Duodenal mucosa (tissue), 2 donors: ENCODE data around the gene GLP1R.

Experiments
- H3K27ac ChIP-seq: one replicate; pipeline ENCODE4 v1.7.0; 2013; ENCODE audit warnings: low read depth, low read length
- H3K27me3 ChIP-seq, 2 donors: one replicate each; pipeline ENCODE4 v1.7.0; 2013; ENCODE audit warnings: low read length in 2 of 2, control low read depth in 1 of 2; ENCODE audit not compliant: insufficient read depth in 2 of 2, control insufficient read depth in 1 of 2
- H3K36me3 ChIP-seq, 2 donors: one replicate each; pipeline ENCODE4 v1.7.0; 2013; ENCODE audit warnings: low read length in 2 of 2, control low read depth in 1 of 2; ENCODE audit not compliant: insufficient read depth in 2 of 2, control insufficient read depth in 1 of 2
- H3K4me1 ChIP-seq, 2 donors: one replicate each; pipeline ENCODE4 v1.7.0; 2013; ENCODE audit warnings: low read length in 2 of 2, control low read depth in 1 of 2; ENCODE audit not compliant: insufficient read depth in 2 of 2, control insufficient read depth in 1 of 2
- H3K4me3 ChIP-seq, 2 donors: one replicate each; pipeline ENCODE4 v1.7.0; 2013; ENCODE audit warnings: low read length in 2 of 2, low read depth in 1 of 2
- H3K9ac ChIP-seq, 2 donors: one replicate each; pipeline ENCODE4 v1.7.0; 2013; ENCODE audit warnings: low read length in 2 of 2, low read depth in 1 of 2
- H3K9me3 ChIP-seq, 2 donors: one replicate each; pipeline ENCODE4 v1.7.0; 2013; ENCODE audit warnings: low read length in 2 of 2, control low read depth in 1 of 2; ENCODE audit not compliant: control insufficient read depth in 1 of 2

GLP1R gene

GRCh38 chr6:39018103-39018502, 30.5 kb upstream of the GLP1R start:
- H3K27ac ChIP-seq, result no peak overlapping the region
- no peaks in the 10 kb centered on the region for H3K36me3 ChIP-seq
- no peaks in the 10 kb centered on the region for H3K27me3 ChIP-seq
- no peak overlapping the region for H3K4me3 ChIP-seq
- no peak overlapping the region for H3K9ac ChIP-seq
- H3K4me1 ChIP-seq, result no peaks in the 10 kb centered on the region
- H3K9me3 ChIP-seq, result no peaks in the 10 kb centered on the region

- Histone ChIP-seq H3K27me3 (peaks cover 0 to 7% of the 10 kb centered on the region in 2 donors), H3K9ac (no peak overlapping the region), H3K27ac (no peak overlapping the region), H3K4me1 (no peaks in the 10 kb centered on the region), H3K36me3 (no peaks in the 10 kb centered on the region), H3K9me3 (no peaks in the 10 kb centered on the region), H3K4me3 (no peak overlapping the region)
Measured at GRCh38 chr6:39020136-39020535, 28.4 kb upstream of the GLP1R start.

- no peak overlapping the region for H3K27ac ChIP-seq
- H3K4me3 ChIP-seq, result no peak overlapping the region
- H3K27me3 ChIP-seq, result peaks cover 0 to 9% of the 10 kb centered on the region in 2 donors
- no peak overlapping the region for H3K9ac ChIP-seq
- H3K9me3 ChIP-seq, result no peaks in the 10 kb centered on the region
- no peaks in the 10 kb centered on the region for H3K36me3 ChIP-seq
- no peaks in the 10 kb centered on the region for H3K4me1 ChIP-seq
Measured at GRCh38 chr6:39021041-39021440, 27.5 kb upstream of the GLP1R start.

GRCh38 chr6:39021779-39022178, 26.8 kb upstream of the GLP1R start:
- Histone ChIP-seq H3K4me1 (no peaks in the 10 kb centered on the region), H3K27me3 (peaks cover 0 to 13% of the 10 kb centered on the region in 2 donors), H3K4me3 (no peak overlapping the region)

GRCh38 chr6:39026175-39026574, 22.4 kb upstream of the GLP1R start:
- H3K27me3 ChIP-seq, result peaks cover 0 to 13% of the 10 kb centered on the region in 2 donors
- no peak overlapping the region for H3K9ac ChIP-seq
- no peaks in the 10 kb centered on the region for H3K36me3 ChIP-seq
- H3K9me3 ChIP-seq, result no peaks in the 10 kb centered on the region
- no peak overlapping the region for H3K4me3 ChIP-seq
- H3K4me1 ChIP-seq, result no peaks in the 10 kb centered on the region
- H3K27ac ChIP-seq, result no peak overlapping the region

More at GRCh38 chr6:39021779-39022178, 26.8 kb upstream of the GLP1R start:
- H3K36me3 ChIP-seq, result no peaks in the 10 kb centered on the region
- H3K9me3 ChIP-seq, result no peaks in the 10 kb centered on the region
- no peak overlapping the region for H3K9ac ChIP-seq
- no peak overlapping the region for H3K27ac ChIP-seq

DNA sequence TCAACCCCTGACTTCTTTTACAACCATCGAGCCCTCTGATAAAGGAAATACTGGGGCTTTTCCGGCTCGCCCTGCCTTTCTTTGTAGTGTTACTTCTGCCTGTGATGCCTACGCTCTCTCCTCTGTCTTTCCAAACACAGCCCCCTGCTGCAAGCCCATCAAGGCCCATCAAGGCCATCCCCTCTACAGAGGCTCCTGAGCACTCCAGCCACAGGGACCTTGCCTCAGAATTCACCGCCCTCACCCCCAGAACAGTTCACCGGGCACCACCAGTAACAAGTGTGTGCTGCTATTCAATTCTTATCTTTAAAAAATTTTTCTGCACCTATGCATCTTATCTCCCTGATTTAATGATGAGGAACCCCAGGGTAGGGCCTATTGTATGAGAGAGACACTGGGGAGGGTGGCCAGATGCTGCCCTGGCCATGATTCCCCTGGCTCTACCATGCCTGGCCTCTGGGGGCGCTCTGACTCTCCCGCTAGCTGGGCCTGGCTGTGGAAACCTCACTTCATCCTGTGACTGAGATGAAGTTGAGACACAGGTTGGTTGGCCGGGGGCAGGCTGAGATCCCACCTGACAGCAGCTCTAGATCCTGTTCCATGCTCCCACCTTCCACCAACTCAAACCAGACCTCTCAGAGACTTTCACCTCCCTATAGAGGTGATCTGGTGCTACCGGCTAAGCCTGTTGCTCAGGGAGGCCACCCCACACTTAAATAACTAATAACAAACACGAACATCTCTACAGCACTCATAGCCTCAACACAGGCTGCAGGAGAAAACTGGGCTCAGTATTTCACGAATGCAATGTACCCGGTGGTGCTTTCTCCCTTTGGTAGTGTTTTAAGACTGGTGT, 19.2 kb upstream of the GLP1R start:
- peaks cover 3 to 15% of the 10 kb centered on the region in 2 donors for H3K27me3 ChIP-seq
- H3K9ac ChIP-seq, result no peak overlapping the region
- H3K4me3 ChIP-seq, result no peak overlapping the region
- H3K27ac ChIP-seq, result no peak overlapping the region
- H3K9me3 ChIP-seq, result no peaks in the 10 kb centered on the region
- H3K36me3 ChIP-seq, result no peaks in the 10 kb centered on the region
- no peaks in the 10 kb centered on the region for H3K4me1 ChIP-seq

DNA sequence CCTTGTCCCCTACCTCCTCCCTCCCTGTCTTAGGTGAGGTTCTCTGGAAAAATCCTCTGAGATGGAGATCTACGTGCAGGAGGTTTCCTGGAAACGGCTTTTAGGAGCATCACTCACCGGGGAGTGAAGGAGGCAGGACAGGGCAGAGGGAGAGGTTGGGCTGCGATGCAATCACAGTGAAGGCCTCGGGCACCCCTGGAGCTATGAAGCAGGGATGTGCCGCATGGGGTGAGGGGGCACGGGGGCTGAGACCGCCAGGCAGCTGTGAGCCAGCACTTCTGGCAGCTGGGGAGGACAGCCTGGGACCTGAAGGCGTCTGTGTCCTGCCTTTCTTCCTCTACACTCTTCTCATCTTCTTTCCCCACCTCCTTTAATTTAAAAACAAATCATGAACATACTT, 12.9 kb upstream of the GLP1R start:
- Histone ChIP-seq H3K4me3 (no peak overlapping the region), H3K9me3 (no peaks in the 10 kb centered on the region), H3K9ac (no peak overlapping the region), H3K4me1 (no peaks in the 10 kb centered on the region), H3K36me3 (no peaks in the 10 kb centered on the region), H3K27me3 (peaks cover 14 to 48% of the 10 kb centered on the region in 2 donors), H3K27ac (no peak overlapping the region)

DNA sequence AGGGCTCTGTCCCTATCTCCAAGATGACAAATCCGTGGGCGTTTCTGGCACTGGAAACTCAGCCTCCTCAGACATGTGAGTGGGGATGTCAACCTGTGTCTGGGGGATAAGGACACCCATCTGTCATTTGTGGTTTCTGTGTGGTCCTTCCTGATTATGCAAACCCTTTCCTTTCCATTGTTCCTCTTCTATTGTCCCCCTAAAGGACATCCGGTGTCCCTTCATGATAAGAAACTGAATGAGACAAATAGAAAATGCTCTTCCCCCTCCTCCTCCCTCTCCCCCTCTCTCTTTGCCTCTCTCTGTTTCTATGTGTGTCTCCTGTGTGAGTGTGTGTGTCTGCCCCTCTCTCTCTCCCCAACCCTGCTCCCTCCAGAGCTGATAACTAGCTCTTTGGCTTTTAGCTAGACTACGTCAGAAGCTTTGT, 11.5 kb upstream of the GLP1R start:
- H3K9me3 ChIP-seq, result no peaks in the 10 kb centered on the region

GRCh38 chr6:39037707-39038106, 10.9 kb upstream of the GLP1R start:
- no peaks in the 10 kb centered on the region for H3K9me3 ChIP-seq
- H3K4me3 ChIP-seq, result no peak overlapping the region
- peaks cover 14 to 48% of the 10 kb centered on the region in 2 donors for H3K27me3 ChIP-seq
- no peak overlapping the region for H3K27ac ChIP-seq
- no peaks in the 10 kb centered on the region for H3K36me3 ChIP-seq
- H3K4me1 ChIP-seq, result no peaks in the 10 kb centered on the region
- no peak overlapping the region for H3K9ac ChIP-seq

More for the DNA sequence above, 11.5 kb upstream of the GLP1R start:
- no peaks in the 10 kb centered on the region for H3K4me1 ChIP-seq
- no peak overlapping the region for H3K9ac ChIP-seq
- H3K36me3 ChIP-seq, result no peaks in the 10 kb centered on the region
- peaks cover 14 to 48% of the 10 kb centered on the region in 2 donors for H3K27me3 ChIP-seq
- H3K27ac ChIP-seq, result no peak overlapping the region
- H3K4me3 ChIP-seq, result no peak overlapping the region

GRCh38 chr6:39040080-39040673, 8.4 kb upstream of the GLP1R start:
- no peaks in the 10 kb centered on the region for H3K36me3 ChIP-seq
- no peaks in the 10 kb centered on the region for H3K4me1 ChIP-seq
- no peaks in the 10 kb centered on the region for H3K9me3 ChIP-seq
- no peak overlapping the region for H3K27ac ChIP-seq
- H3K9ac ChIP-seq, result no peak overlapping the region
- peaks cover 11 to 38% of the 10 kb centered on the region in 2 donors for H3K27me3 ChIP-seq
- H3K4me3 ChIP-seq, result no peak overlapping the region
